Measurements from ENCODE around the gene IDH3G. TPM values are rescaled to one million over a fixed set of nuclear protein-coding genes. Genes with fewer than 3 reads are reported as not detected.
"Not testable (repeated sequence)": the region's sequence is repeated elsewhere in the genome, so short reads cannot be mapped to it uniquely, and the experiment has no call there.

IDH3G gene
- polyA plus RNA-seq, 1 donor: 58.7 TPM

- Histone ChIP-seq H3K9me3 (ENCODE audit: control insufficient read depth, low read depth, low read length) (no peaks in the 10 kb centered on the region), H3K27me3 (ENCODE audit: control insufficient read depth, insufficient read depth, low read length) (no peaks in the 10 kb centered on the region), H3K27ac (ENCODE audit: low read length) (no peak overlapping the region), H3K36me3 (ENCODE audit: control insufficient read depth, insufficient read depth, low read length) (no peaks in the 10 kb centered on the region), H3K4me1 (ENCODE audit: control insufficient read depth, insufficient read depth, low read length) (peaks cover 5% of the 10 kb centered on the region), H3K4me3 (ENCODE audit: low read length) (no peak overlapping the region)
- WGBS (ENCODE audit: insufficient coverage, low lambda C conversion rate): no CpG with 5 or more reads among the region's 27 CpGs
- DNase-seq: no peak
Observed at GRCh38 chrX:153765138-153766079, 28.8 kb downstream of the IDH3G start.

- no CpG with 5 or more reads among the region's 7 CpGs for WGBS (ENCODE audit: insufficient coverage, low lambda C conversion rate)
- no peak overlapping the region for H3K27ac ChIP-seq (ENCODE audit: low read length)
- DNase-seq: no peak
- peaks cover 5% of the 10 kb centered on the region for H3K4me1 ChIP-seq (ENCODE audit: control insufficient read depth, insufficient read depth, low read length)
- no peaks in the 10 kb centered on the region for H3K36me3 ChIP-seq (ENCODE audit: control insufficient read depth, insufficient read depth, low read length)
- H3K4me3 ChIP-seq (ENCODE audit: low read length): no peak overlapping the region
- H3K27me3 ChIP-seq (ENCODE audit: control insufficient read depth, insufficient read depth, low read length): no peaks in the 10 kb centered on the region
- no peaks in the 10 kb centered on the region for H3K9me3 ChIP-seq (ENCODE audit: control insufficient read depth, low read depth, low read length)
Observed at GRCh38 chrX:153764786-153765137, 29.4 kb downstream of the IDH3G start.

GRCh38 chrX:153763989-153764755 is 30.0 kb downstream of the IDH3G start, which contains the start of gene PLXNB3:
PLXNB3 (plus strand) TSS chrX:153764249; CDS start chrX:153765536, 1,287 bp downstream.
- WGBS (ENCODE audit: insufficient coverage, low lambda C conversion rate): no CpG with 5 or more reads among the region's 26 CpGs
- peak; percentile 42 to 53 for DNase-seq
- Histone ChIP-seq H3K27ac (ENCODE audit: low read length) (no peak within 1 kb of the TSS), H3K4me1 (ENCODE audit: control insufficient read depth, insufficient read depth, low read length) (peaks cover 5% of the 10 kb centered on the region), H3K4me3 (ENCODE audit: low read length) (no peak within 1 kb of the TSS), H3K27me3 (ENCODE audit: control insufficient read depth, insufficient read depth, low read length) (no peaks in the 10 kb centered on the region), H3K9me3 (ENCODE audit: control insufficient read depth, low read depth, low read length) (no peaks in the 10 kb centered on the region), H3K36me3 (ENCODE audit: control insufficient read depth, insufficient read depth, low read length) (no peaks in the 10 kb centered on the region)

GRCh38 chrX:153763298-153763932 is 30.8 kb downstream of the IDH3G start:
- no peaks in the 10 kb centered on the region for H3K27me3 ChIP-seq (ENCODE audit: control insufficient read depth, insufficient read depth, low read length)
- no CpG with 5 or more reads among the region's 18 CpGs for whole genome bisulfite sequencing (ENCODE audit: insufficient coverage, low lambda C conversion rate)
- H3K4me1 ChIP-seq (ENCODE audit: control insufficient read depth, insufficient read depth, low read length): peaks cover 5% of the 10 kb centered on the region
- H3K27ac ChIP-seq (ENCODE audit: low read length): no peak overlapping the region
- DNase-seq: no peak
- H3K36me3 ChIP-seq (ENCODE audit: control insufficient read depth, insufficient read depth, low read length): no peaks in the 10 kb centered on the region
- H3K4me3 ChIP-seq (ENCODE audit: low read length): no peak overlapping the region
- no peaks in the 10 kb centered on the region for H3K9me3 ChIP-seq (ENCODE audit: control insufficient read depth, low read depth, low read length)

DNA sequence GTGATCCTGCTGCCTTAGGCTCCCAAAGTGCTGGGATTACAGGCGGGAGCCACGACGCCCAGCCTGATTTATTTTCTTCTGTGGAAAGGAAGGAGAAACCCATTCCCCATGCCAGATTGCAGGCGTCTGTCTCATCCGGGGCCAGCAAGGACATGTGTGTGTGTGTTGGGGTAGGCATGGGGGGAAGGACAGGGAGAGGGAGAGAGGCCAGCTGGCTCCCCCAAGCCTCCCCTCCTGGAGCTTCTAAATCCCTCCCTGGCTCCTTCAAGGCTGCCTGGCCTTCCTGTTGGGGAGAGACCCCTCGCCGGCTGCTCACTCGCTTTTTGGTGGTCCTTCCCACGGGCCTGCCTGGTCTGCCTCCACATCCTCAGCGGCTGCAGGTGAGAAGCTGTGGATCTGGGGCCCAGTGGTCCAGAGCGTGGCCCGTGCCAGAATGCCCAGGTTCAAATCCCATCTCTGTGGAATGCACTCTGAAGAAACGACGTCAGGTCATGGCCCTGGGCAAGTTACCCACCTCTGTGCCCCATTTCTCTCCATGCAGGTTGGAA is 31.5 kb downstream of the IDH3G start:
- Histone ChIP-seq H3K9me3 (ENCODE audit: control insufficient read depth, low read depth, low read length) (no peaks in the 10 kb centered on the region), H3K4me3 (ENCODE audit: low read length) (no peak overlapping the region), H3K36me3 (ENCODE audit: control insufficient read depth, insufficient read depth, low read length) (no peaks in the 10 kb centered on the region), H3K27ac (ENCODE audit: low read length) (no peak overlapping the region), H3K27me3 (ENCODE audit: control insufficient read depth, insufficient read depth, low read length) (no peaks in the 10 kb centered on the region), H3K4me1 (ENCODE audit: control insufficient read depth, insufficient read depth, low read length) (peaks cover 5% of the 10 kb centered on the region)
- DNase-seq: no peak
- no CpG with 5 or more reads among the region's 14 CpGs for WGBS (ENCODE audit: insufficient coverage, low lambda C conversion rate)

DNA sequence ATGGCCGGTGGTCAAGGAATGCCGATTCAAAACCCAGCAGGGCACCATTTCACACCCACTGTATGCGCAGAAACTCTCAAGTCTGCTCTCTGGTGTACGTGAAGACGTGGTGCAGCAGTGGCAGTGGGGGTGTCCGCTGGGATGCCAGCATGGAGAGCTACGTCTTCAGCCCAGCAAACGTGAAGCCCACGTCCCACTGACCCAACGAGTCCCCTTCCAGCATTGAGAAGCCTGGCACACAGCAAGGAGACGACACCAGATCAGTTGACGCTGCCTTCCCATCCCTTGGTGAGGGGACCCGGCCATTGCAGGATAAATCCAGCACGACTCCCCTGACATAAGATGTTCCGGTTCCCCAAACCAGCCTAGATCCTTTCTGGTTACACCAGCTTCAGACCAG is 32.3 kb downstream of the IDH3G start:
- Histone ChIP-seq H3K4me1 (ENCODE audit: control insufficient read depth, insufficient read depth, low read length) (peaks cover 5% of the 10 kb centered on the region), H3K4me3 (ENCODE audit: low read length) (no peak overlapping the region), H3K9me3 (ENCODE audit: control insufficient read depth, low read depth, low read length) (no peaks in the 10 kb centered on the region), H3K27me3 (ENCODE audit: control insufficient read depth, insufficient read depth, low read length) (no peaks in the 10 kb centered on the region), H3K36me3 (ENCODE audit: control insufficient read depth, insufficient read depth, low read length) (no peaks in the 10 kb centered on the region), H3K27ac (ENCODE audit: low read length) (no peak overlapping the region)
- WGBS (ENCODE audit: insufficient coverage, low lambda C conversion rate): no CpG with 5 or more reads among the region's 15 CpGs
- no peak for DNase-seq

GRCh38 chrX:153755136-153755535 is 39.0 kb downstream of the IDH3G start:
- no CpG with 5 or more reads among the region's 1 CpG for WGBS (ENCODE audit: insufficient coverage, low lambda C conversion rate)
- H3K4me3 ChIP-seq (ENCODE audit: low read length): no peak overlapping the region

GRCh38 chrX:153750127-153750774 is 43.9 kb downstream of the IDH3G start:
- WGBS (ENCODE audit: insufficient coverage, low lambda C conversion rate): no CpG with 5 or more reads among the region's 12 CpGs
- no peaks in the 10 kb centered on the region for H3K4me1 ChIP-seq (ENCODE audit: control insufficient read depth, insufficient read depth, low read length)
- H3K27me3 ChIP-seq (ENCODE audit: control insufficient read depth, insufficient read depth, low read length): no peaks in the 10 kb centered on the region

More at GRCh38 chrX:153755136-153755535, 39.0 kb downstream of the IDH3G start:
- Histone ChIP-seq H3K27ac (ENCODE audit: low read length) (no peak overlapping the region), H3K36me3 (ENCODE audit: control insufficient read depth, insufficient read depth, low read length) (no peaks in the 10 kb centered on the region), H3K4me1 (ENCODE audit: control insufficient read depth, insufficient read depth, low read length) (no peaks in the 10 kb centered on the region), H3K27me3 (ENCODE audit: control insufficient read depth, insufficient read depth, low read length) (no peaks in the 10 kb centered on the region), H3K9me3 (ENCODE audit: control insufficient read depth, low read depth, low read length) (no peaks in the 10 kb centered on the region)
- DNase-seq: no peak

DNA sequence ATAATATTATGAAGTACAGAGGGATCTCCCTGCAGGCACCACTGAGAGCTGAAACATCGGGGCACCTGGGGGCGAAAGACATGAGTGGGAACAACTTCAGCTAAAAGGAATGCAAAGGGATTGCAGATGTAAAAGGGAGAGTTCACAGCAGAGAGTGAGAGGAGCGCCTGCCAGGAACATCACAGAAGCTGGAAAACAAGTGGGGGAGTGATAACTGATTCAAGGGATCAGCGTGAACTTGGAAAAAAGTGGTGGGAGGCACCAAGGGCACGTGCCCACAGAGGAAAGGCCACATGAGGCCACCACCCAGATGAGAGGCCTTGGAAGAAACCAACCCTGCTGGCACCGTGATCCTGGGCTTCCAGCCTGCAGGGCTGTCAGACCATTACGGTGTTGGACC is 45.2 kb downstream of the IDH3G start:
- H3K27ac ChIP-seq (ENCODE audit: low read length); H3K9me3 ChIP-seq (ENCODE audit: control insufficient read depth, low read depth, low read length); DNase-seq; H3K27me3 ChIP-seq (ENCODE audit: control insufficient read depth, insufficient read depth, low read length); H3K36me3 ChIP-seq (ENCODE audit: control insufficient read depth, insufficient read depth, low read length); H3K4me3 ChIP-seq (ENCODE audit: low read length); H3K4me1 ChIP-seq (ENCODE audit: control insufficient read depth, insufficient read depth, low read length): not testable (repeated sequence)
- WGBS (ENCODE audit: insufficient coverage, low lambda C conversion rate): no CpG with 5 or more reads among the region's 7 CpGs

More at GRCh38 chrX:153750127-153750774, 43.9 kb downstream of the IDH3G start:
- DNase-seq: no peak
- Histone ChIP-seq H3K36me3 (ENCODE audit: control insufficient read depth, insufficient read depth, low read length) (no peaks in the 10 kb centered on the region), H3K27ac (ENCODE audit: low read length) (no peak overlapping the region), H3K4me3 (ENCODE audit: low read length) (no peak overlapping the region), H3K9me3 (ENCODE audit: control insufficient read depth, low read depth, low read length) (no peaks in the 10 kb centered on the region)
